ENCODE results near the gene APOA1.

APOA1 gene

GRCh38 chr11:116788534-116788933 is 48.9 kb downstream of the APOA1 start:
- no peak for DNase-seq (ENCODE audit: low read depth)

DNA sequence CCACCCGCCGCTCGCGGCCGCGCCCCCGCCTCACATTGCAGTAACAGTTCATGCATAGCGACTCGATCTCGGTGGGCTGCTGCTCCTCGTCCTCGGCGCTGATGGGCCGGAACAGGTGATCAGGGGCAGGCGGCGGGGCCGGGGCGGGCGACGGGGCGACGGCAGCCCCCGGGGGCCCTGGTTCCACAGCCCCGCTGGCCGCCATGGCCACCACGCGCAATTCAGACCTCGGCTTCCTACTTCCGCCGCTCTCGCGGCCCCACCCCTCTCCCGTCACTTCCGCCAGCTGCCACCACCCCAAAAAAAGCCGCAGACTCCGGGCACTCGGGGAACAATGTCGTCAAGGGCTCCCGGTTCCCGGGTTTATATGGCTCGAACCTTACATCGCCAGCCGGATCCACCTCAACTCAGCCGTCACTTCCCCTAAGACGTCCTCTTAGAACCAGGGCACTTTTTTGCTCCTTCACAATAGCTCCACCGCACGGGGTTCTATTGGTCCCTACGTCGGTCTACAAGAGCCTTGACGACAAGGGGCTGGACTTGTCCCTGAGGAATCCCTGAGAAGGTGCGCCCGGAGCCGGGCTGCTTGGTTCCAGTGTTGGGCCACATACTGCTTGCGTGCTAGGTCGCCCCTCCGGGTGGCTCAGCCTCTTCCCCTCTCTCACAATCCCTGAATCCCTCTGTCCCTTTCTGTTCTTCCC is 49.5 kb downstream of the APOA1 start, which contains the start of gene ZPR1:
TSS of gene ZPR1 (minus strand) at position 238 of the 701 bp plus-strand sequence. CDS start at position 205, 33 bp downstream.
- DNase-seq (ENCODE audit: low read depth) = peak; percentile 81

- no peak for DNase-seq (ENCODE audit: low read depth)
Measured at GRCh38 chr11:116787436-116787785, 50.0 kb downstream of the APOA1 start.

DNA sequence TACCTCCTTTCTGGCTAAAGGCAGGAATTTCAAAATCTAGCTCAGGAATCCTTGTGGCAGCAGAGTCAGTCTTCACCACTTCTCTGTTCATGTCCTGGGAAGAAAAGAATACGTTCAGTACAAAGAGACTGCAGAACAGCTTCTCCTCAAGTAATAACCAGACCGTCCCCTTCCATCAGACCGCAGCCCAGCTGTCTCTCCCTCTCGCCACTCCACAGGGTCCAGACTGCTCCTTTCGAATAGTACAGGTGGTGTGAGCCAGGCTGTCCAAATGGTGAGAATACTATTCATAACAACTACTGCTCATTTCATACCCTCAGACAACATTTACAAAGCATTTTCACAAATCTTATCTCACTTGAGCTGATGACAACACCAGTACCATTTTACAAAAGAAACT is 50.5 kb downstream of the APOA1 start:
- DNase-seq (ENCODE audit: low read depth) = no peak

DNA sequence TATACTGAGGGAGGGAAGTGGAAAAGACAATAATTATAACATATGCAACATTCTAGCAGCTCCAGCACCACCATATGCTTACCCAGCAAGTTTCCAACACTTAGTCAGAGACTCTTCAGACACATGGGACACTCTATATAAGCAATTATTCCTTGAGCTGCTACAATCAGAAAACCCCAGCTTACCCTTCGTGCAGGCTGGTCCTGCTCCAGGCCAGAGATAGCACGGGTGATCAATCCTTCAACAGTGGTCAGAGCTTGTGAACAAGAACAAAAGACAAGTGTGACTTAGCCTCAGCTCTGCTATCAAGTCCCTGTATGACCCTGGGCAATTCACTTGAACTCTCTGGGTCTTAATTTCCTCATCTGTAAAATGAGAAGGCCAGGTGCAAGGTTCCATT is 51.1 kb downstream of the APOA1 start:
- DNase-seq (ENCODE audit: low read depth) = no peak
